ENCODE data around the gene CFAP70.

DNA sequence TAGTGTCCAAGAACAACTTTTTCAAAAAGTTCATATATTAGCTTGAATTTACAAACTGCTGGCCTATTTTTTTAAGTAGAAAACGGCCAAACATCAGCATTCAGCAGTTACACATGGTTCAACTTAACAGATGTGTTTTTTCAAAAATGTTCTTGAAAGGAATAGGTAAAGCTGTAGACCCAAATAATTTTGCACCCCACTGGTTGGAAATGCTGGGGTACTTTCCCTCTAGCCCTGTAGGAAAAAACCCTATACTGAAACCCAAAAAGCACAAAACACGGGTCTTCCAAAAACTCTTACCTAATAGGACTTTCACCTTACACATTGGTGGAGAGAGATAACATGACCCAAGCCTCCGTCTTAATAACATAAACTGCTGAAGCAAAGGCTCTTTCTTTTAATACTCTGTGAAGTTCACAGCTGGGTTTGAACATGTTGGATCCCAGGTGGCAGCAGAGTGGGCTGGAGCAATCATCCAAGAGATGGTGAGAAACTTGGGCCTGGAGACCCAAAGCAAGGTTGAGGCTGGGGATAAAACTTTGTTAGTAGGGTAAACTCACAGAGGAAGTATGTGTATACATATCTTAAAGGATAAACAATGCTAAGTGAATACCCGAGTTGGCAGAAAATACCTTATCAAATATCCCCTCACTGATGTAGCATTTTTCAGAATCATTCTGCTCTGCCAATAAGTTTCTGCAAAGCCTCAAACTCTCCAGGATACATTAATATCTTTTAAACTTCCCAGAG lies 111.0 kb downstream of the CFAP70 start:
- no peak for TF ChIP-seq SPI1 (IDR thresholded peaks at IDR 0.05; ENCODE audit: borderline replicate concordance, low read depth)
- TF ChIP-seq, protein P1, sequence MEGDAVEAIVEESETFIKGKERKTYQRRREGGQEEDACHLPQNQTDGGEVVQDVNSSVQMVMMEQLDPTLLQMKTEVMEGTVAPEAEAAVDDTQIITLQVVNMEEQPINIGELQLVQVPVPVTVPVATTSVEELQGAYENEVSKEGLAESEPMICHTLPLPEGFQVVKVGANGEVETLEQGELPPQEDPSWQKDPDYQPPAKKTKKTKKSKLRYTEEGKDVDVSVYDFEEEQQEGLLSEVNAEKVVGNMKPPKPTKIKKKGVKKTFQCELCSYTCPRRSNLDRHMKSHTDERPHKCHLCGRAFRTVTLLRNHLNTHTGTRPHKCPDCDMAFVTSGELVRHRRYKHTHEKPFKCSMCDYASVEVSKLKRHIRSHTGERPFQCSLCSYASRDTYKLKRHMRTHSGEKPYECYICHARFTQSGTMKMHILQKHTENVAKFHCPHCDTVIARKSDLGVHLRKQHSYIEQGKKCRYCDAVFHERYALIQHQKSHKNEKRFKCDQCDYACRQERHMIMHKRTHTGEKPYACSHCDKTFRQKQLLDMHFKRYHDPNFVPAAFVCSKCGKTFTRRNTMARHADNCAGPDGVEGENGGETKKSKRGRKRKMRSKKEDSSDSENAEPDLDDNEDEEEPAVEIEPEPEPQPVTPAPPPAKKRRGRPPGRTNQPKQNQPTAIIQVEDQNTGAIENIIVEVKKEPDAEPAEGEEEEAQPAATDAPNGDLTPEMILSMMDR (IDR thresholded peaks at IDR 0.05; ENCODE audit: insufficient read depth, low read length), result no peak
- TF ChIP-seq POLR2AphosphoS5 (IDR thresholded peaks at IDR 0.05; ENCODE audit: low read depth), result no peak
- TF ChIP-seq, protein P2, sequence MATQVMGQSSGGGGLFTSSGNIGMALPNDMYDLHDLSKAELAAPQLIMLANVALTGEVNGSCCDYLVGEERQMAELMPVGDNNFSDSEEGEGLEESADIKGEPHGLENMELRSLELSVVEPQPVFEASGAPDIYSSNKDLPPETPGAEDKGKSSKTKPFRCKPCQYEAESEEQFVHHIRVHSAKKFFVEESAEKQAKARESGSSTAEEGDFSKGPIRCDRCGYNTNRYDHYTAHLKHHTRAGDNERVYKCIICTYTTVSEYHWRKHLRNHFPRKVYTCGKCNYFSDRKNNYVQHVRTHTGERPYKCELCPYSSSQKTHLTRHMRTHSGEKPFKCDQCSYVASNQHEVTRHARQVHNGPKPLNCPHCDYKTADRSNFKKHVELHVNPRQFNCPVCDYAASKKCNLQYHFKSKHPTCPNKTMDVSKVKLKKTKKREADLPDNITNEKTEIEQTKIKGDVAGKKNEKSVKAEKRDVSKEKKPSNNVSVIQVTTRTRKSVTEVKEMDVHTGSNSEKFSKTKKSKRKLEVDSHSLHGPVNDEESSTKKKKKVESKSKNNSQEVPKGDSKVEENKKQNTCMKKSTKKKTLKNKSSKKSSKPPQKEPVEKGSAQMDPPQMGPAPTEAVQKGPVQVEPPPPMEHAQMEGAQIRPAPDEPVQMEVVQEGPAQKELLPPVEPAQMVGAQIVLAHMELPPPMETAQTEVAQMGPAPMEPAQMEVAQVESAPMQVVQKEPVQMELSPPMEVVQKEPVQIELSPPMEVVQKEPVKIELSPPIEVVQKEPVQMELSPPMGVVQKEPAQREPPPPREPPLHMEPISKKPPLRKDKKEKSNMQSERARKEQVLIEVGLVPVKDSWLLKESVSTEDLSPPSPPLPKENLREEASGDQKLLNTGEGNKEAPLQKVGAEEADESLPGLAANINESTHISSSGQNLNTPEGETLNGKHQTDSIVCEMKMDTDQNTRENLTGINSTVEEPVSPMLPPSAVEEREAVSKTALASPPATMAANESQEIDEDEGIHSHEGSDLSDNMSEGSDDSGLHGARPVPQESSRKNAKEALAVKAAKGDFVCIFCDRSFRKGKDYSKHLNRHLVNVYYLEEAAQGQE (IDR thresholded peaks at IDR 0.05; ENCODE audit: insufficient replicate concordance, low read depth), result no peak
- no peak for TF ChIP-seq GABPA (IDR thresholded peaks at IDR 0.05; ENCODE audit: low read depth)
